Bone marrow (tissue), 2 donors: Measurements from ENCODE around the gene CTRB1.
"Not testable (repeated sequence)": the region's sequence is repeated elsewhere in the genome, so short reads cannot be mapped to it uniquely, and the experiment has no call there.

Experiments used
- DNase-seq, 2 donors: peaks; one replicate each; lab custom pipeline; 2025; lab: John Stamatoyannopoulos, UW

CTRB1 gene

GRCh38 chr16:75240633-75241032 is 21.8 kb downstream of the CTRB1 start:
- not testable (repeated sequence) for DNase-seq

GRCh38 chr16:75241412-75241811 is 22.6 kb downstream of the CTRB1 start:
- DNase-seq = no peak

GRCh38 chr16:75241955-75242354 is 23.2 kb downstream of the CTRB1 start:
- DNase-seq = no peak

GRCh38 chr16:75242436-75243078 is 23.8 kb downstream of the CTRB1 start:
- not testable (repeated sequence) for DNase-seq

- DNase-seq = no peak
These were observed 25.0 kb downstream of the CTRB1 start for GRCh38 chr16:75243667-75244224.

- DNase-seq = no peak
These were observed 25.5 kb downstream of the CTRB1 start for GRCh38 chr16:75244225-75244809.

GRCh38 chr16:75244844-75245758 is 26.3 kb downstream of the CTRB1 start:
- DNase-seq = no peak

- DNase-seq = no peak
These were observed 27.9 kb downstream of the CTRB1 start for GRCh38 chr16:75246504-75247205.

- no peak for DNase-seq
These were observed 28.5 kb downstream of the CTRB1 start for GRCh38 chr16:75247249-75247648.

GRCh38 chr16:75248142-75248535 is 29.4 kb downstream of the CTRB1 start:
- DNase-seq = no peak

- no peak for DNase-seq
These were observed 30.0 kb downstream of the CTRB1 start for GRCh38 chr16:75248536-75249380.

GRCh38 chr16:75249441-75249840 is 30.7 kb downstream of the CTRB1 start:
- DNase-seq = no peak

- DNase-seq = no peak
These were observed 31.5 kb downstream of the CTRB1 start for GRCh38 chr16:75250089-75250808.

- DNase-seq = no peak
These were observed 32.1 kb downstream of the CTRB1 start for GRCh38 chr16:75250809-75251279.

- DNase-seq = no peak
These were observed 32.7 kb downstream of the CTRB1 start, which contains the start of gene BCAR1 for GRCh38 chr16:75251280-75252048. Gene BCAR1 (minus strand): TSS chr16:75251624. CDS start chr16:75251482, 142 bp downstream.

- DNase-seq = no peak
These were observed 33.5 kb downstream of the CTRB1 start for GRCh38 chr16:75252049-75252864.

- DNase-seq = no peak
These were observed 34.4 kb downstream of the CTRB1 start for GRCh38 chr16:75252946-75253911.
